Ovary (tissue), 3 donors: ENCODE measurements around the gene INCA1.

ENCODE experiments used
- EP300 ChIP-seq: sonication (generic); formaldehyde crosslinking; IDR thresholded peaks from one replicate; pipeline ENCODE4 v1.6.1; 2017; ENCODE audit warnings: antibody characterized with exemption
- POLR2A ChIP-seq: fragments of 450-650 bp; IDR thresholded peaks from one replicate; pipeline ENCODE4 v1.6.1; 2017; ENCODE audit warnings: antibody characterized with exemption, mild to moderate bottlenecking, moderate library complexity
- TF ChIP-seq, protein P1 (sequence below), 3 donors: fragments of 450-650 bp in 2 of 3; fragments of 200-600 bp in 1 of 3; IDR thresholded peaks; one replicate each; pipeline versions ENCODE4 v1.5.1 to v1.8.0; 2016 to 2022; ENCODE audit warnings: antibody characterized with exemption in 3 of 3, mild to moderate bottlenecking in 1 of 3
- donor health status: DM: no; HTN: no; CAD: no.

DNA sequence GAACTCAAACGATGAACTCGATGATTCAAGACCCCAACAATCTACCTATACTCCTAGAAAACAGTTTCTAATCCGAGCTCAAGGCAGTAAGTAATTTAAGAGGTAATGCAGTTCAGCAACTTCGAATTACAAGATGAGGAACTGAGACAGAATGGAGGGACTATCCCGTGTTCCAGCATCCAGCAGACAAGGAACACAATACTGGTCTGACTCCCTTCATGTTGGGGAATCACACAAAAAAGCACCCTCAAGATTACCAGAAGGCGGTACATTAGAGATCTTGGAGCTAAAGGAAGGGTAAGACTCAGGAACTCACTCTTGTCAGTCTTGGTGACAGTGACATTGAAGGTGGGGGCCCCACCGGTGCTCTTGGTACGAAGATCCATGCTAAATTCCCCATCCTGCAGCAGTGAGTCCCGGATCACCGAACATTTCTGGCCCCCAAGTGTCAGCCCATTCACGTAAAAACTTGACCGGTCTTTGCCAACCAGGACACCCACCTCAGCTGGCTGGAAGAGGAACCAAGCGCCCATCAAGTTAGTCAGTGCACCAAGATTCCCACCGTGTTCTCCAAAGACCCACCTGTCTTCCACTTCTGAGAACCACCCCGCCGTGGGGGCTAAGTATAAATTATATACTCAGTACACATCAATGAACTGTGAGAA is 50.9 kb downstream of the INCA1 start:
- TF ChIP-seq, protein P1, sequence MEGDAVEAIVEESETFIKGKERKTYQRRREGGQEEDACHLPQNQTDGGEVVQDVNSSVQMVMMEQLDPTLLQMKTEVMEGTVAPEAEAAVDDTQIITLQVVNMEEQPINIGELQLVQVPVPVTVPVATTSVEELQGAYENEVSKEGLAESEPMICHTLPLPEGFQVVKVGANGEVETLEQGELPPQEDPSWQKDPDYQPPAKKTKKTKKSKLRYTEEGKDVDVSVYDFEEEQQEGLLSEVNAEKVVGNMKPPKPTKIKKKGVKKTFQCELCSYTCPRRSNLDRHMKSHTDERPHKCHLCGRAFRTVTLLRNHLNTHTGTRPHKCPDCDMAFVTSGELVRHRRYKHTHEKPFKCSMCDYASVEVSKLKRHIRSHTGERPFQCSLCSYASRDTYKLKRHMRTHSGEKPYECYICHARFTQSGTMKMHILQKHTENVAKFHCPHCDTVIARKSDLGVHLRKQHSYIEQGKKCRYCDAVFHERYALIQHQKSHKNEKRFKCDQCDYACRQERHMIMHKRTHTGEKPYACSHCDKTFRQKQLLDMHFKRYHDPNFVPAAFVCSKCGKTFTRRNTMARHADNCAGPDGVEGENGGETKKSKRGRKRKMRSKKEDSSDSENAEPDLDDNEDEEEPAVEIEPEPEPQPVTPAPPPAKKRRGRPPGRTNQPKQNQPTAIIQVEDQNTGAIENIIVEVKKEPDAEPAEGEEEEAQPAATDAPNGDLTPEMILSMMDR (IDR thresholded peaks at IDR 0.05) = no peak
- TF ChIP-seq POLR2A (no peak), EP300 (no peak)
